Measurements from ENCODE around the gene MPST. TPM values are rescaled to one million over a fixed set of nuclear protein-coding genes. Genes with fewer than 3 reads are reported as not detected.

MPST gene
- total RNA-seq, 1 donor from 2014 or later = 36.9 TPM

- Histone ChIP-seq H2AFZ (replicated peaks) (no peak overlapping the region), H3K9me3 (ENCODE audit: low read depth) (no peaks in the 10 kb centered on the region), H3K9ac (no peak overlapping the region), H3K27me3 (no peaks in the 10 kb centered on the region), H3K79me2 (ENCODE audit: low read depth) (no peaks in the 10 kb centered on the region), H4K20me1 (ENCODE audit: low read depth) (no peaks in the 10 kb centered on the region), H3F3A (ENCODE audit: low read depth) (peaks cover 9% of the 10 kb centered on the region), H3K4me3 (no peak overlapping the region), H3K4me2 (no peak overlapping the region), H3K36me3 (no peaks in the 10 kb centered on the region), H3K27ac (no peak overlapping the region), H3K4me1 (peaks cover 30% of the 10 kb centered on the region)
- H3K27ac Mint-ChIP-seq = peak overlapping the region; percentile 36
- H3K4me1 Mint-ChIP-seq = peaks cover 33% of the 10 kb centered on the region
- TF ChIP-seq EZH2phosphoT487 (IDR thresholded peaks at IDR 0.05) = no peak
- H3K36me3 Mint-ChIP-seq = no peaks in the 10 kb centered on the region
- DNase-seq (ENCODE audit: low spot score) = no peak
- H3K9me3 Mint-ChIP-seq = peaks cover 6% of the 10 kb centered on the region
- peaks cover 10% of the 10 kb centered on the region for H3K27me3 Mint-ChIP-seq (ENCODE audit: insufficient read depth, low read depth)
- H3K4me3 Mint-ChIP-seq = no peak overlapping the region
These were observed 16.9 kb upstream of the MPST start for GRCh38 chr22:37002633-37003032.

GRCh38 chr22:37007651-37008050 is 11.9 kb upstream of the MPST start:
- H3K4me2 ChIP-seq = no peak overlapping the region
- no peaks in the 10 kb centered on the region for H3K27me3 ChIP-seq
- peak; percentile 65 for DNase-seq (ENCODE audit: low spot score)
- TF ChIP-seq EZH2 (IDR thresholded peaks at IDR 0.05) = no peak
- no peak for TF ChIP-seq CTCF (IDR thresholded peaks at IDR 0.05)
- TF ChIP-seq EZH2phosphoT487 (IDR thresholded peaks at IDR 0.05) = no peak
- H3K36me3 ChIP-seq = no peaks in the 10 kb centered on the region
- H3K36me3 Mint-ChIP-seq = peaks cover 2% of the 10 kb centered on the region
- no peaks in the 10 kb centered on the region for H3K9me3 ChIP-seq (ENCODE audit: low read depth)
- H3K9ac ChIP-seq = no peak overlapping the region
- H3K4me3 Mint-ChIP-seq = peak overlapping the region; percentile 53
- peak overlapping the region; percentile 92 for H3K27ac Mint-ChIP-seq
- peaks cover 9% of the 10 kb centered on the region for H3F3A ChIP-seq (ENCODE audit: low read depth)
- no peak overlapping the region for H2AFZ ChIP-seq (replicated peaks)
- peaks cover 12% of the 10 kb centered on the region for H3K27me3 Mint-ChIP-seq (ENCODE audit: insufficient read depth, low read depth)
- H3K4me3 ChIP-seq = no peak overlapping the region
- peaks cover 6% of the 10 kb centered on the region for H3K9me3 Mint-ChIP-seq
- H3K27ac ChIP-seq = no peak overlapping the region
- peaks cover 36% of the 10 kb centered on the region for H3K4me1 Mint-ChIP-seq
- H4K20me1 ChIP-seq (ENCODE audit: low read depth) = peaks cover 6% of the 10 kb centered on the region
- peaks cover 32% of the 10 kb centered on the region for H3K4me1 ChIP-seq
- H3K79me2 ChIP-seq (ENCODE audit: low read depth) = no peaks in the 10 kb centered on the region

- Histone ChIP-seq H3K36me3 (no peaks in the 10 kb centered on the region), H3K4me1 (peaks cover 34% of the 10 kb centered on the region), H3K9me3 (ENCODE audit: low read depth) (no peaks in the 10 kb centered on the region), H4K20me1 (ENCODE audit: low read depth) (peaks cover 13% of the 10 kb centered on the region), H3K4me3 (no peak overlapping the region), H3F3A (ENCODE audit: low read depth) (peaks cover 14% of the 10 kb centered on the region), H3K27me3 (no peaks in the 10 kb centered on the region), H3K79me2 (ENCODE audit: low read depth) (no peaks in the 10 kb centered on the region), H3K9ac (no peak overlapping the region), H3K4me2 (no peak overlapping the region), H3K27ac (no peak overlapping the region), H2AFZ (replicated peaks) (no peak overlapping the region)
- peak overlapping the region; percentile 47 for H3K27ac Mint-ChIP-seq
- H3K4me3 Mint-ChIP-seq = no peak overlapping the region
- H3K27me3 Mint-ChIP-seq (ENCODE audit: insufficient read depth, low read depth) = peaks cover 9% of the 10 kb centered on the region
- no peak for TF ChIP-seq EZH2phosphoT487 (IDR thresholded peaks at IDR 0.05)
- no peak for TF ChIP-seq CTCF (IDR thresholded peaks at IDR 0.05)
- no peak for TF ChIP-seq EZH2 (IDR thresholded peaks at IDR 0.05)
- DNase-seq (ENCODE audit: low spot score) = no peak
- H3K36me3 Mint-ChIP-seq = peaks cover 2% of the 10 kb centered on the region
- H3K4me1 Mint-ChIP-seq = peaks cover 34% of the 10 kb centered on the region
- H3K9me3 Mint-ChIP-seq = peaks cover 6% of the 10 kb centered on the region
These were observed 11.2 kb upstream of the MPST start for GRCh38 chr22:37008365-37008764.

- Histone ChIP-seq H2AFZ (replicated peaks) (no peak overlapping the region), H3K9me3 (ENCODE audit: low read depth) (no peaks in the 10 kb centered on the region), H3K4me1 (peaks cover 29% of the 10 kb centered on the region), H4K20me1 (ENCODE audit: low read depth) (peaks cover 22% of the 10 kb centered on the region), H3K79me2 (ENCODE audit: low read depth) (no peaks in the 10 kb centered on the region), H3K4me2 (no peak overlapping the region), H3F3A (ENCODE audit: low read depth) (peaks cover 19% of the 10 kb centered on the region), H3K4me3 (no peak overlapping the region), H3K27me3 (no peaks in the 10 kb centered on the region), H3K36me3 (no peaks in the 10 kb centered on the region), H3K9ac (no peak overlapping the region), H3K27ac (no peak overlapping the region)
- Mint-ChIP-seq H3K9me3 (peaks cover 6% of the 10 kb centered on the region), H3K4me3 (no peak overlapping the region), H3K4me1 (peaks cover 32% of the 10 kb centered on the region), H3K27ac (no peak overlapping the region), H3K27me3 (ENCODE audit: insufficient read depth, low read depth) (peaks cover 9% of the 10 kb centered on the region), H3K36me3 (peaks cover 4% of the 10 kb centered on the region)
- no peak for TF ChIP-seq CTCF (IDR thresholded peaks at IDR 0.05)
- no peak for DNase-seq (ENCODE audit: low spot score)
These were observed 10.1 kb upstream of the MPST start for GRCh38 chr22:37009490-37009889.
